Activated CD8-positive, alpha-beta memory T cell treated with anti-CD3 and anti-CD28 coated beads for 4 hours (primary cell): ENCODE results near the gene RCCD1.
"Not testable (repeated sequence)": the region's sequence is repeated elsewhere in the genome, so short reads cannot be mapped to it uniquely, and the experiment has no call there.

ENCODE experiments used
- DNase-seq, 2 donors: peaks; one replicate each; pipeline ENCODE4 v3.0.0-alpha.2; 2020; ENCODE audit warnings: low read depth in 2 of 2

The RCCD1 gene, protein sequence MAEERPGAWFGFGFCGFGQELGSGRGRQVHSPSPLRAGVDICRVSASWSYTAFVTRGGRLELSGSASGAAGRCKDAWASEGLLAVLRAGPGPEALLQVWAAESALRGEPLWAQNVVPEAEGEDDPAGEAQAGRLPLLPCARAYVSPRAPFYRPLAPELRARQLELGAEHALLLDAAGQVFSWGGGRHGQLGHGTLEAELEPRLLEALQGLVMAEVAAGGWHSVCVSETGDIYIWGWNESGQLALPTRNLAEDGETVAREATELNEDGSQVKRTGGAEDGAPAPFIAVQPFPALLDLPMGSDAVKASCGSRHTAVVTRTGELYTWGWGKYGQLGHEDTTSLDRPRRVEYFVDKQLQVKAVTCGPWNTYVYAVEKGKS

DNA sequence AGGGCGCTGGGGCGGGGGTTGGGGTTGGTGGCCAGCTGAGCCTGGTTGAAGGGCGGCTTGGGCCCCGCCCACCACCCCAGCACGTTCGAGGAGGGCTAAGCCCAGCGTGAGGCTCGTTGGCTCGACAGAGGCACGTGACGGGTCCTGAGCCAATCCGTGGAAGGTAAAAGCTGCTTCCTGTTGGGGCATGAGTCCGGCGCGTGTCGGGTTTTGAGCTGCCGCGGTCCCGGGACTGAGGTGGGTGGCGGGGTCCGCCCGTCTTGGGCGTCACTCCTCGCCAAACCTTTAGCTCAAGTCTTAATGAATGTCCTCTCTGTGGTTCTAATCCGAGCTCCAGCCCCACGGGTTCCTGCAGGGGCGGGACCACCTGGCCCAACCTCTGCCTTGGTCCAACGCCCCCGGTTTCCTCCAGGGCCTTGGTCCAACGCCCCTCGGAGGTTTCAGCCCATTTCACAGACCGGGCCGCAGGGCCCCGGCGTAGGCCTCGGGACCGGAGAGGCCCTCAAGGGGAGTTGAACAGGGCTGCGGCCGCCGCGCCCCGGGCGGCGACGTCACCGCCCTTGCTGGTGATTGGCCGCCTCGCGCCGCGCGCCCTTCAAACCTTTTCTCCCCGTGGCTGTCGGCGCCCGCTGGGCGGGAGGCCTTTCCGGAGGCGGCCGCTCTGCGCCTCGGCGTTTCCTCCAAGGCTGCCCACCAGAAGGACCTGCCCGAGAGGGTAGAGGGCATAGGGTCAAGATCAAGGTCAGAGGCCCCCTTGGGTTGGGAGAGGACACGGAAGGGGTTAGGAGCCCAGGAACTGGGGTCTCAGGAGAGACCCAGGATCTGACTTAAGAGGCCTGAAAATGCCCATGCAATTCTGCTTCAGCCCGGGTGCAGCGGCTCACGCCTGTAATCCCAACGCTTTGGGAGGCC lies at the start of gene RCCD1:
Gene RCCD1 (plus strand): TSS at position 173 of the 912 bp plus-strand sequence. CDS start 1,851 bp downstream, outside the sequence.
- peak; percentile 79 to 82 for DNase-seq

DNA sequence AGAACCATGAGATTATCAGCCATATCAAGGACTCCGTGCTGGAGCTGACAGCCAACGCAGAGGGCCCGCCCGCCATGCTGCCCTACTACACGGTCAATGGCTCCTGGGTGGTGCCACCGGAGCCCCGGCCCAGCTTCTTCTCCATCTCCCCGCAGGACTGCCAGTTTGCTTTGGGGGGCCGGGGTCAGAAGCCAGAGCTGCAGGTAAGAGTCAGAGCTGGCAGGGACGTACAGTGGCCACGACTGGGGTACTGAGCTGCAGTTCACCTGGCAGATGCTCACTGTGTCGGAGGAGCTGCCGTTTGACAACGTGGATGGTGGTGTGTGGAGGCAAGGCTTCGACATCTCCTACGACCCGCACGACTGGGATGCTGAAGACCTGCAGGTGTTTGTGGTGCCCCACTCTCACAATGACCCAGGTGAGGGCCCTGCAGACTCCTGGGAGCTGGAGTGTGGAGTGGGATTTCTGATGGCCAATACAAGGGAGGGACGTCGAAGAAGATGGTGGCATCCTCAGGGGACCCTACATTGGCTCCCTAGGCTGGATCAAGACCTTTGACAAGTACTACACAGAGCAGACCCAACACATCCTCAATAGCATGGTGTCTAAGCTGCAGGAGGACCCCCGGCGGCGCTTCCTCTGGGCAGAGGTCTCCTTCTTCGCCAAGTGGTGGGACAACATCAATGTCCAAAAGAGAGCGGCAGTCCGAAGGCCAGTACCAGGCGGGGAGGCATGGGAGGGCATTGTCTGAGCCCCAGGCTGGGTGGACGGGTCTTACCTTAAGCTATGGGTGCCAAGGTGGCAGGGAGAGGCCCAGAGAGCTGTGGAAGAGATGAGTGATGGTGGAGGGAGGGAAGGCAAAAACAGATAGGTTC lies 49.1 kb upstream of the RCCD1 start:
- DNase-seq = no peak

DNA sequence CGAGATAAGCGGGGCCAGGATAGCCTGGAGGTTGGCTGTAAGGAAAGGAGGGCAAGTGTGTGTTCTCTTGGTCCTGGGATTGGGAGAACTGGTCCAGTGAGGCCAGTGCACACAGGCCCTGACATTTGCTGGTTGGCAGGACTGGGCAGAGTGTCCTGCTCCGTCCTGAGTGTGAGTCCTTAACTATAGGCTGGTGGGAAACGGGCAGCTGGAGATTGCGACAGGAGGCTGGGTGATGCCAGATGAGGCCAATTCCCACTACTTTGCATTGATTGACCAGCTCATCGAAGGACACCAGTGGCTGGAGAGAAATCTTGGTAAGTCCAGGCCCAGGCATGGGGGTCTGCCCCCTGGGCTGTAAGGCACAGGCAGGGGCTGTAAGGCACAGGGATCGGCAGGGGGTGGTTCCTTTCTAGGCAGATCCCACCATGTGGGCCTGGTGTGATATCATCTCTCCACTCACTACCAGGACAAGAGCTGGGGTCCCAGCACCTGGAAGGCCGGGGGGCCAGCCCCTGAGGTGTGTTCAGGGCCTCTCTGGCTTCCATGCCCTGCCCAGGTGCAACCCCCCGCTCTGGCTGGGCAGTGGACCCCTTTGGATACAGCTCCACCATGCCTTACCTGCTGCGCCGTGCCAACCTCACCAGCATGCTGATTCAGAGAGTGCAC lies 48.4 kb upstream of the RCCD1 start:
- DNase-seq = no peak

DNA sequence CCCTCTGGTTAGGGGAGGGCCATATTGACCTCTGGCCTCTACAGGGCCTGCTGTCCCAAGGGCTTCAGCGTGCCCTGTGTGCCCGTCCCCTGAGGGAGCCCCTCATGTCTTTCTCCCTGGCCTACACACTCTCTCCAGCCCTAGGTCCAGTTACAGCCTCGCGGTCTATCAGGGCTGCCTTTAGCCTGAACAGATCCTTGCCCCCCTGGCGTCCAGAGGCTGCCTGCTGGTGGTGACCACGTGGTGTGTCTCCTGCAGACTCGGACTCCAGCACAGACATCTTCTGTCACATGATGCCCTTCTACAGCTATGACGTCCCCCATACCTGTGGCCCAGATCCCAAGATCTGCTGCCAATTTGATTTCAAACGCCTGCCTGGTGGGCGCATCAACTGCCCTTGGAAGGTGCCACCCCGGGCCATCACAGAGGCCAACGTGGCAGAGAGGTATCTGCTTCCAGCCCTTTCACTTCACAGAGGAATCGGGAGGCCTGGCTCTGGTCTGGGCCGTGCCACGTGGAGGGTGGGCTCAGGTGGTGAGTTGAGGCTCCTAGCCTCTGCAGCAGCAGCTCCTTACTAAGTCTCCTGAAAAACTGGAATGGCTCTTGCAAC lies 47.5 kb upstream of the RCCD1 start:
- no peak for DNase-seq

DNA sequence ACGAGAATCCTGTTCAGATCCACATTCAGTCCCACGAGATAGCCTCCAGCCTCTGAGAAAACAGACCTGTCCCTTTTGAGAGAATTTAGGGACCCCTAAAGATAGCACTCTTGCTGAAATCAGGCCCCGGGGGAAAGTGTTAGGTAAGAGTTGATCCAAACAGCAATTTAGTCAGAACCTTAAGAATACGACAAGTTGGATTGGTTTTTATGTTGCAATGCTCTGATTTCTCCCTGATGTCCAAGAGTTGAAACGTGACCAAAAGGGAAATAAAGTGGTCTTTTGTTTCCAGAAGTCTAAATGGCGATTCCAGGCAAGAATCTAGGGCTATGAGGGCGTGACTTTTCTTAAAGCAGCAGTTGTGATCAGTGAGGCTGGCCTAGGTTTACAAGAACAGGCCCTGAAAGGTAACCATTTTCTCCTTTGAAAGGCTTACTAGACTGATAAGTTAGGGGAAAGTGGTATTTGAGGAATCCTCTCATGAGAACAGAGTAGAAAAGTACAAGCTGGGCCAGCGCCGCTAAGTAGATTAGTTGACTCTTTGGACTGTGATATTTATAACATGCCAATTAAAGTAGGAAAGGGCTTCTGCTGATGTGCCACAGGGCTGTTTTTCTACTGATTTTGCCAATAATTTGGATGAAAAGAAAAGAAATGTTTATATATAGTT lies 46.7 kb upstream of the RCCD1 start:
- no peak for DNase-seq

DNA sequence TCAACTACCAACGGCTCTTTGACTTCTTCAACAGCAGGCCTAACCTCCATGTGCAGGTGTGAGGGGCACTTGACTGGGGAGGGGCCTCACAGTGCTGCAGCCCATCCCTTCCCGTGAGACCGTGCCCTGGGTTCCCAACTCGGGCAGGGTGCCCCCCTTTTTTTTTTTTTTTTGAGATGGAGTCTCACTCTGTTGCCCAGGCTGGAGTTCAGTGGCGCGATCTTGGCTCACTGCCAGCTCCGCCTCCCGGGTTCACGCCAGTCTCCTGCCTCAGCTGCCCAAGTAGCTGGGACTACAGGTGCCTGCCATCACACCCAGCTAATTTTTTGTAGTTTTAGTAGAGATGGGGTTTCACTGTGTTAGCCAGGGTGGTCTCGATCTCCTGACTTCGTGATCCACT lies 45.2 kb upstream of the RCCD1 start:
- not testable (repeated sequence) for DNase-seq

DNA sequence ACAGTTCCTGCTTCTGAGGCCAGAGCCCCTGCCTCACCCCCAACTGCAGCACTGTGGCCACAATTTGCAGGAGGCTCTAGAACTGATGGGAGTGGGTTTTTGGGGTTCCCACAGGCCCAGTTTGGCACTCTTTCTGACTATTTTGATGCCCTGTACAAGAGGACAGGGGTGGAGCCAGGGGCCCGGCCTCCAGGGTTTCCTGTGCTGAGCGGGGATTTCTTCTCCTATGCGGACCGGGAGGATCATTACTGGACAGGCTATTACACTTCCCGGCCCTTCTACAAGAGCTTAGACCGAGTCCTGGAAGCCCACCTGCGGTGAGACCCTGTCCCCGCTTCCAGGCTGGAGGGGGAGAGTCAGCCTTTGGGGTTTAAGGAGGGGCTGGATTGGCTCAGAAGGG lies 44.7 kb upstream of the RCCD1 start:
- no peak for DNase-seq

DNA sequence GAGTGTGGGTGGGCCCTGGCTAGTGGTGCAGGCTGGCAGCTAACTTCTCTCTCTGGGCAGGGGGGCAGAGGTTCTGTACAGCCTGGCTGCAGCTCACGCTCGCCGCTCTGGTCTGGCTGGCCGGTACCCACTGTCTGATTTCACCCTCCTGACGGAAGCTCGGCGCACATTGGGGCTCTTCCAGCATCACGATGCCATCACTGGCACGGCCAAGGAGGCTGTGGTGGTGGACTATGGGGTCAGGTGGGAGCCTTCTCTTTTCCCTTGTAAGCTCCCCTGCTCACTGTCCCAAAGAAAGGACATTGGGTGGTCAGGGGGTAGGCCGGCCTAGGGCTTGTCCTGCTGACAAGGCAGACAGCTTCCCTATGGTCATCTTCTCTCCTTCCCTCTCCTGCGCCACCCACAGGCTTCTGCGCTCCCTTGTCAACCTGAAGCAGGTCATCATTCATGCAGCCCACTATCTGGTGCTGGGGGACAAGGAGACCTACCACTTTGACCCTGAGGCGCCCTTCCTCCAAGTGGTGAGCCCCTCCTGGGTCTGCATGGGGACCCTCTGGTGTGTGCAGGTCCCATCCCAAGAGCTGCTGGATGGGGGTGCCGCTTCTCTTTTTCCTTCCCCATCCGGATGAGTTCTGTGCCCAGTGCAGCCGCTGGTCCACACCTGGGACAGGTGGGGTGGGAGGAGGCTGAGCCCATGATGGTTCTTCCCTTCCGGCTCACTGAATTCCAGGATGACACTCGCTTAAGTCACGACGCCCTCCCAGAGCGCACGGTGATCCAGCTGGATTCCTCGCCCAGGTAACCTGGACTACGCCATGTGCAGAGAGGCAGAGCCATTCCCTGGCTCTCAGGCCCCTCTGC lies 44.0 kb upstream of the RCCD1 start:
- DNase-seq = no peak

DNA sequence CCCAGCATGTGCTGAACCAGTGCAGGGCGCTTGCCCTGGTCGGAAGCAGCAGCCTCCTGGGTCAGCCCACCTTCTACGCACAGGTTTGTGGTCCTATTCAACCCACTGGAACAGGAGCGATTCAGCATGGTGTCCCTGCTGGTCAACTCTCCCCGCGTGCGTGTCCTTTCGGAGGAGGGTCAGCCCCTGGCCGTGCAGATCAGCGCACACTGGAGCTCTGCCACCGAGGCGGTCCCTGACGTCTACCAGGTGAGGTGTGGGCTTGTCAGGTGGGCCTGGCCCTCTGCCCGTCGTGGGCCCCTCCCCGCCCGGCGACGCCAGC lies 43.4 kb upstream of the RCCD1 start:
- DNase-seq = no peak

DNA sequence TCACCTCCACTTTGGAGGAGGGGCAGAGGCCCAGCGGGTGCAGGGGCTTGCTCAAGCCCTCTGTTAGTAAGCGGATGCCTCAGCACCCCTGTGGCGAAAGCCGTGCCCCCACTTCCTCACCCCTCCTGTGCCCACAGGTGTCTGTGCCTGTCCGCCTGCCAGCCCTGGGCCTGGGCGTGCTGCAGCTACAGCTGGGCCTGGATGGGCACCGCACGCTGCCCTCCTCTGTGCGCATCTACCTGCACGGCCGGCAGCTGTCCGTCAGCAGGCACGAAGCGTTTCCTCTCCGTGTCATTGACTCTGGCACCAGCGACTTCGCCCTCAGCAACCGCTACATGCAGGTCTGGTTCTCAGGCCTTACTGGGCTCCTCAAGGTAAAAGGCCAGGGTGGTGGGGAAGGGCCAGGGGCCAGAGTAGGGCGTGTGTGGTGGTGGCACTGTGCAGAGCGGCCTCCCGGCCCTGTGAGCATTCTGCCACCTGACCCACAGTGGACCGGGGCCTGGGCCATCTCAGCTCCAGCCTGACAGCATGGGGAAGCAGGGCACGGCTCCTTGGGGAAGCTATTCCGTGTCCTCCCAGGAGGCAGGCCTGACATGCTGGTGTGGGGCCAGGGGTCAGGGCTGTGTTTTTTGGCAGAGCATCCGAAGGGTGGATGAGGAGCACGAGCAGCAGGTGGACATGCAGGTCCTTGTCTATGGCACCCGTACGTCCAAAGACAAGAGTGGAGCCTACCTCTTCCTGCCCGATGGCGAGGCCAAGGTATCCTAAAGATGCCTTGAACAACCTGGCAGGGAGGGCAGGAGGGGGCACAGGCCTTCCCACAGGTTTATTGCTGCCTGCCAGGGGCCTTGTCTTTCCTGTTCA lies 42.5 kb upstream of the RCCD1 start:
- DNase-seq = no peak

DNA sequence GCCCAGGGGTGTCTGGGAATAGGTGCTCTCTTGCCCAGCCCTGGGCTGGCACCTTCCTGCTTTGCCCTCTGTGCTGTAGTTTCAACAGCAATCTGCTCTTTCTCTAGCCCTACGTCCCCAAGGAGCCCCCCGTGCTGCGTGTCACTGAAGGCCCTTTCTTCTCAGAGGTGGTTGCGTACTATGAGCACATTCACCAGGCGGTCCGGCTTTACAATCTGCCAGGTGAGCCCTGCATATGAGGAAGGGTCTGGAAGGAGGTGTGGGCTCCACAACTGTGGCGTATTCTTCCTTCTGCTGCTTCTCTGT lies 42.0 kb upstream of the RCCD1 start:
- DNase-seq = no peak

DNA sequence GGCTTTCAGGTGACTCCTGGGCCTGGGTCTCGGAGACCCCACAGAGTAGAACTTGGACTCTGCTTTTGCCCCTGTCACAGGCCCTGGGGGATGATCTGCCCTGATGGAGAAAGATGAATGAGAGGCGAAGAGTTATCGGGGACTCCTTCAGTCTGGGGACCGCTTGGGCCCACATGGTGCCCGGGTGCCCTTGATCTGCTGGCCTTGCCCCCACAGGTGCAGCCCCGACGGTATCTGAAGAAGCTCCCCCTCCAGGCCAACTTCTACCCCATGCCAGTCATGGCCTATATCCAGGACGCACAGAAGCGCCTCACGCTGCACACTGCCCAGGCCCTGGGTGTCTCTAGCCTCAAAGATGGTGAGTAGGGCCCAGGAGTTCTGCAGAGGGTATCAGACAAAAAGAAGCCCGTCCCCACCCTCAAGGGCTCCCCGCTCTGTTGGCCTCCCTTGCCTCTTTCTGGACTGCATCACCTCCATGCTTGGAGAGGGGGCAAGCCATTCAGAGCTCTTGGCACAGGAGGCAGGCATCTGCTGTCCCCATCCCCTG lies 41.2 kb upstream of the RCCD1 start:
- no peak for DNase-seq

DNA sequence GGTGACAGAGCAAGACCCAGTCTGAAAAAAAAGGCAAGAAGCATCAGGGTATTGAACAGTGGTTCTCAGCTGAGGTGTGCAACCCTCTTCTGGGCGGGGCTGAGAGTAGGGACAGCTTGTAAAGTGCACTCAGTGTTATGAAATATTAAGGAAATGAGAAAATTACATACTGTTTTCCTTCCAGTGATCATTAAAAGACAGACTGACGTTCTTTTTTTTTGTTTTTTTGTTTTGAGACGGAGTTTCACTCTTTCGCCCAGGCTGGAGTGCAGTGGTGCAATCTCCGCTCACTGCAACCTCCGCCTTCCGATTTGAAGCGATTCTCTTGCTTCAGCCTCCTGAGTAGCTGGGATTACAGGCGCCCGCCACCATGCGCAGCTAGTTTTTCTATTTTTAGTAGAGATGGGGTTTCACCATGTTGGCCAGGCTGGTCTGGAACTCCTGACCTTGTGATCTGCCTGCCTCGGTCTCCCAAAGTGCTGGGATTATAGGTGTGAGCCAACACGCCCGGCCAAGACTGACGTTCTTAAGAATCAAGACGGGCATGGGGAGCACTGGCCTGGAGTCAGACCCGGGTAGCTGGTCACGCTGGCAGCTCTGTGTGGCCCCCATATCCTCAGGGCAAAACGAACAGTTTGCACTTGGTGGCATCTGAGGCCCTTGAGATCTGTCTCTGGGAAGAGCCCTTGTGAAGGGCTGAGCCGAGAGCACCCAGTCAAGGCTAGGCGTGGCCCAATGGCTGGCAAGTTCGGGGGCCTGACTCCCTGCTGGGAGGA lies 40.2 kb upstream of the RCCD1 start:
- DNase-seq = no peak

DNA sequence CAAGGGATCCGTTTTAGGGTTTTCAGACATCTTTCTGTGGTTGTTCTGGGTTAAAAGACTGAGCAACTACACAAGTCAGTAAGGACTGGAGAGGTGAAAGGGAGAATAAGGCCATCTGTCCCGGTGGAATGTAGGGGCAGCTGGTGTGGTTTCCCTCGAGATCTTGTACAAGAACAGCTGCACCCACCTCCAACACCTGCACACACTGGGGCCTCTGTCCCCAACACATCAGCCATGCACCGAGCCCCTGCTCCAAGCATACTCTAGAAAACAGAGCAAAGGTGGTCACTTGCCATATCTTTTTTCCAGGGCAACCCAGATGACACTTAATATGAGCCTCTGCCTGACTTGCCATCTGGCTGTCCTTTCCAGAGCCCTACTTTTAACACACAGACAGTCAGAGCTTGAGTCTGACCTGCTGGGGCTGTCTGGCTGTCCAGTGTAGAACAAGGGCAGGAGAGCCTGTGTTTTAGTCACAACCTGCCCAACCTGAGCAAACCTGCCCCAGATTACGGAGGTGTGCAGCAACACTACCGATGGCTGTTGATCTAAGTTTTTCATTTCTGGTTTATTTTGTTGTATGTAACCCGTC lies 39.4 kb upstream of the RCCD1 start:
- DNase-seq = no peak

DNA sequence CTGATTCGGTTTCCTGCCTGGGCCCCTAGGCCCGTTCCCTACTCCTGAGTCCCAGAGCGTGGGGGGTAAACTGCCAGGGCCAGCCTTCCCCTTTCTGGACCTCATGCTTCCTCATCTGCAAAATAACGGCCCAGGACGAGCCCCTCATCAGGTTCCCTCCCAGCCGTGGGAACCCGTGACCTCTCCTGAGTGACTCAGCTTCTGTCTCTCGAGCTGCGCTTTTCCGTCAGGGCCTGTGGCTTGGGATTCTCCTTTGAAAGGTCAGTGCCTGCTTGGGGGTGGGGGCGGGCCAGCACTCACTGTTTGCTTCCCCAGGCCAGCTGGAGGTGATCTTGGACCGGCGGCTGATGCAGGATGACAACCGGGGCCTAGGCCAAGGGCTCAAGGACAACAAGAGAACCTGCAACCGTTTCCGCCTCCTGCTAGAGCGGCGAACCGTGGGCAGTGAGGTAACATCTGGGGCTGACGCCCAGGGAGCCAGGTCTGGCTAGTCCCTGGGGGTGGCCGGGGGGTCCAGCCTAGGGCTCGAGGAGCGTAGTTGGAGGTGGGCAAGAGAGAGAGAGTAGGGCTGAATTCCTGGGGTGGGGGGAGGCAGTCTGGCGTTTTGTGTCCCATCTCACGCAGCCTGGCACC lies 38.8 kb upstream of the RCCD1 start:
- no peak for DNase-seq

DNA sequence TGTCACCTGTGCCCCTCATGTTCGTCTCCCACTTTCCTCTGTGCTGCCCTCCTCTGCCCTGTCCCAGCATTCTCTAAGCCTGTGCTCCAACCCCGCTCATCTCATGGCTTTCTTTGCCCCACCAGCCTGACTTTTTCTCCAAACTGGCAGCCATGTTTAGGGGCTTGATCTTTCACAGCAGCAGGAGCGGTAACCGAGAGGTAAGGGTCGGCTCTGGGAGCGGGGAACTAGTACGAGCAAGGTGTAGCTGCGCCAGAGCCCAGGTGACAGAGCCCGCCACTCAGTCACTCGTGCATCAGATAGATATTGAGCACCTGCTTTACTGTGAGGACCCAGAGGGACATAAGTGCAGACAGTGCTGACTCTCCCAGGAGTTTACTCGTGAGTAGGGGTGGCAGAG lies 38.2 kb upstream of the RCCD1 start:
- no peak for DNase-seq

DNA sequence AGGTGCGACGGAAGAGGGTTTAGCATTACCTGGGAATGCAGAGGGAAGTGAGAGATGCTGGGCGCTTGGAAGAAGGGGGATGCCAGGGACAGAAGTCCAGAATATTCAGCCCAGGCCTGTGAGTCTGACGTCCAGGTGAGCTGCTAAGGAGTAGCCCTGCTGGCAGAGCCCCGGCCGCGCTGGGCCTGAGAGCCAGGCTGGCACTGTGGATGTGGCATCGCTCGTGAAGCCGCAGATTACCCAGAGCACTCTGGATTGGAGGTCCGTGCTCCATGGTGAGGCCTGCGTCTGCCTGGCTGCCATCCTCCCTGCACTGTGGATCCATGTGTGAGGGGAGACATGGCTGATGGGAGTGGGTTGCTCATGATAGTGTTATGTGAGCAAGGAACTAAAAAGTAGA lies 37.1 kb upstream of the RCCD1 start:
- DNase-seq = no peak
